Keratinocyte (primary cell): ENCODE measurements around the gene EFR3B.

Experiments
- CTCF ChIP-seq, 3 experiments: IDR thresholded peaks in 1 of 3; conservative IDR thresholded peaks in 1 of 3; optimal IDR thresholded peaks in 1 of 3; 2 replicates in 2 of 3; 3 replicates in 1 of 3; pipeline versions ENCODE3 to v1.5.1; 2011; ENCODE audit warnings: low read length in 3 of 3, mild to moderate bottlenecking in 3 of 3, moderate library complexity in 2 of 3, control low read depth in 1 of 3, inconsistent platforms in 1 of 3; ENCODE audit not compliant: insufficient read depth in 2 of 3; ENCODE audit errors: extremely low read depth in 1 of 3
- EZH2 ChIP-seq: IDR thresholded peaks from one replicate; pipeline ENCODE4 v1.6.1; 2012; ENCODE audit warnings: inconsistent platforms, mild to moderate bottlenecking, low read length, moderate library complexity

GRCh38 chr2:25090801-25091200, 48.9 kb downstream of the EFR3B start:
- no peak for TF ChIP-seq CTCF (optimal IDR thresholded peaks at IDR 0.05 in 1 of 3, IDR thresholded peaks at IDR 0.05 in 1 of 3, conservative IDR thresholded peaks at IDR 0.05 in 1 of 3; ENCODE audit: extremely low read depth in 1 of 3, insufficient read depth in 2 of 3, low read length in 3 of 3)
- TF ChIP-seq EZH2, result no peak
